NCI-H2081 (cell line): ENCODE results near the gene C19orf25.
A peak's percentile ranks its signal among the peaks of the same experiment; 100 is the strongest.
"Not testable (repeated sequence)": the region's sequence is repeated elsewhere in the genome, so short reads cannot be mapped to it uniquely, and the experiment has no call there.

Source experiments
- DNase-seq, 2 experiments: peaks; one replicate each; lab custom pipeline; 2025; lab: John Stamatoyannopoulos, UW

Gene C19orf25

DNA sequence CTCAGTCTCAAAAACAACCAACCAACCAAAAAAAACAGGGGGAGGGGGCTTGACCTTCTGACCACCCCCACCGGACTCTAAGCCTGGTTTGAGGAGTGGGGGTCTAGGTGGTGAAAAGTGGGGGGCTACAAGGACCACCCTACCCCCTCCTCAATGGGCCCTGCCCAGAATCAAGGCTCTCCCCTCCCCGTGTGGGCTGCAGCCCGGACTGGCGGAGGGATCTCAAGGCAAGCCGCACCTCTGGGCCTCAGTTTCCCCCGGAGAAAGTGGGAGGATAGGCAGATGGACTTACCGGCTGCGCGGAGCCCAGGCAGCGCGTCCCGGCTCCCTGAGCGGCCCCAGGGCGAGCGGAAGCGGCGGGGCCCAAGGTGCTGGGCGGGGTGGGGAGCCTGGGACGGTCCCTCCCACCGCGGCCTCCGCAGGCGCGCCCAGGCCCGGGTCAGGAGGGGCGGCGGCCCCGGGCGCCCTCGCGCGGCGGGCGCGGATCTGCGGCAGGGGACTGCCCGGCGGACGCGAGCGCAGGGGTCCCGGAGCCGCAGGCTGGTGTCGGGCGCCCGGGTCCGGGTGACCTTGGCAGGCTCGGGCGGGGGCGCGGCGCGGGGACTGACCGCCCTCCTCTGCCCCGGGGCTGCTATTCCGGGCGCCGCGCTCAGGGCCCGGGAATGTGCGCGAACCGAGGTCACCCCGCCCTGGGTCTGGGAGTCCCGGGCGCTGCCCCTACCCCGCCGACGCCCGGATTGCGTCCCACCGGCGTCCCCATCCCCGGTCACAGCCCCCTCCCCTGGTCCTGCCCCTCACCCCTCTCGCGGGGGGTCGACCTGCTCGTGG lies 33.9 kb upstream of the C19orf25 start, which contains the start of gene ADAMTSL5:
ADAMTSL5 (minus strand) TSS at position 349 of the 828 bp plus-strand sequence. CDS start 2,076 bp downstream, outside the sequence.
- no peak for DNase-seq

DNA sequence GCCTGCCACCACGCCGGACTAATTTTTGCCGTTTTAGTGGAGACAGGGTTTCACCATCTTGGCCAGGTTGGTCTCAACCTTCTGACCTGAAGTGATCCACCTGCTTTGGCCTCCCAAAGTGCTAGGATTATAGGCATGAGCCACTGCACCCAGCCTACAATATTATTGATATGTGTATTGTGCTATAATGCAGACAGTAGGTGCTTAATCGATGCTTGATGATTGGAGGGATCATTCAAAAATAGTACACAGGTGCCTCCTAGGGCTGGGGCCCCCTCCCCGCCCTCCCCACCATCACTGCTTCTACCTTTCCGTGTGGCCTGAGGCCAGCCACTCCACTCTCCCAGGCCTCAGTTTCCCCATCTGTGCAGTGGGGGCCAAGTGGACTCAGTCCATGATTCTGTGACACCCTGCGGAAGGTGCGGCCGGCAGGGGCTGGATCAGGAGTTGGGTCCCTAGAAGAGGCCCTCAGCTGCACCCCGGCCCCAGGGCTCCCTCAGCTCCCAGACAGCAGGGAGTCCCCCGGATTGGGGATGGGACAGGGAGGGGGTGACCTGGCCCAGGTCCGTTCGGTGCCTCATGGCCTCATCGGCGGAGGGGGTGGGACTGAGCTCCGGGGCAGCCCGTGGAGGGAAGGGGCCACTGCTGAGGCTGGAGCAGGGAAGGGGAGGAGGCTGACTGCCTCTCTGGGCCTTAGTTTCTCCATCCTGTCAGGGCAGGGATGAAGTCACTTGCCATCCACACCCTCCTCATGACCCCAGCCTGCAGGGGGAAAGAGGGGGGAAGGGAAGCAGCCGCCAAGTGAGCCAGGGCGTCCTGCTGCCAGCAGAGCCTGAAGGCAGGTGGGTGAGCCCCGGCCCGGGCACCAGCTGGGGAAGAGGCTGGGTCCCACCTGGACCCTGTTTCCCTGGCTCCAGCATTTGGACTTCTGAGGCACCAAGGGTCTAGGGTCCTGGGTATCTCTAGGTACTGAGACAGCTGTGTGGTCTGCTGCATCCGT lies 32.6 kb upstream of the C19orf25 start:
- no peak for DNase-seq

DNA sequence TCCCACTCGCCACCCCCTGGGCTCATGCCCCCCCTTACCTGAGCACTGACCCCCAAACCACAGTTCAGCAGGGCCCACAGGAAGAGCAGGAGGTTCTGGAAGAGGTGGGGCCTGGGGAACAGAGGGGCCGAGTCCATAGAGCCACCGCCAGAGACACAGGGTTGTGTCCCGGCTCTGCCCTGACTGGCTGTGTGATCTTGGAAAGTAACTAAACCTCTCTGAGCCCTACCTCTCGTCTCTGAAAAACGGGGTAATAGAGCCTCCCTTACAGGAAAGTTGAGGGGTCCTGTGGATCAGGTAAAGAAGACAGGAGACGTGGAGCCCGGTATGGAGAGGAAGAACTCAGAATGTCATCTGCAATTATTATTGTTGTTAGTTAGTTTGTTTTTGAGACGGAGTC lies 31.8 kb upstream of the C19orf25 start:
- no peak for DNase-seq

DNA sequence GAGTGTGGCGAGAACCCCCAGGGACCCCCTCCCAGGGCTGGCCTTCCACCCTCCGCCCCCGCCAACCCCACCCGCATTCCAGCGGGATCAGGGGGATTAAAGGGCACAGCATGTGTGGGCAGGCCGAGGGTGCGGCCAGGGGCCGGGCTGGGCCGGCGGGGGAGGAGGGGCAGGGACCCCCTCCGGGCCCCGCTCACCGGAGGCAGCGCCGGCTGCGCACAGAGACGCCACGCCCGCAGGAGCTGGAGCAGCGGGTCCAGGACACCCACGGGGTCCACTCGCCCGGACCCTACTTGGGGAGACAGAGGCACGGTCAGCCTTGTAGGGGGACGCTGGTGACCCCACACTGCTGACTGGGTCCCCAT lies 31.4 kb upstream of the C19orf25 start:
- no peak for DNase-seq

DNA sequence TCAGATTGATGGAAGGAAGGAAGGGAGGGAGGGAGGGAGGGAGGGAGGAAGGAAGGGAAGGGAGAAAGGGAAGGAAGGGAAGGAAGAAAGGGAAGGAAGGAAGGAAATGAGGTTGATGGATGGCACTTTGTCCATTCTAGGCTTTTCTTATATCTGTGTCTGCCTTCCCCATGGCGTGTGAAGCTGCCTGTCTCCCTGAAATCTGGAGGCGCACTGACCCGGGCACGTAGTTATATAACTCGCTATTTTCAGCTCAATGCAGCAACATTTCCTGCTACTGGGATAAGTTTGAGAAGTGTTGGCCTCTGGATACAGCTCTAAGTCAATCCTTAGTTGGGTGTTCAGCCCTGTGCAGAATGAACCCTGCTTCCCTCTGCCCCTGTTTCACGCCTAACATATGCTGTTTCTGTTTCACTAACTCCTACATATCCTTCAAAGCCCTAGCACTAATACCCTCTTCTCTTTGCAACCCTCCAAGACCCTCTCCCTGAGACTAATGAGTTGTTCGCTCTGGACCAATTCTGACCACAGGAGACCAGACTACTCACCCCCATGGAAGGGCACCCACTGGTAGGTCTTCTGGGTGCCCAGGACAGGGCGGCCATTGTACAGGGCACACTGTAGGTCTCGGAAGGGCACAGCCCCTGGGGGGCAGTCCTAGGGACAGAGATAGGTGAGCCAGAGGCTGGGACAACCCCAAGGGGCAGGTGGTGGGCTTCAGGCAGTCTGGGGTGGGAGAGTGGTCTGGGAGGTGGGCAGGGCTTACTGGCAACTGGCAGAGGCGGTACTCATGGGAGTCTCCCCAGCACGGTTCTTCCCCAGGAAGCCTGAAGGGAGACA lies 30.8 kb upstream of the C19orf25 start:
- no peak for DNase-seq

DNA sequence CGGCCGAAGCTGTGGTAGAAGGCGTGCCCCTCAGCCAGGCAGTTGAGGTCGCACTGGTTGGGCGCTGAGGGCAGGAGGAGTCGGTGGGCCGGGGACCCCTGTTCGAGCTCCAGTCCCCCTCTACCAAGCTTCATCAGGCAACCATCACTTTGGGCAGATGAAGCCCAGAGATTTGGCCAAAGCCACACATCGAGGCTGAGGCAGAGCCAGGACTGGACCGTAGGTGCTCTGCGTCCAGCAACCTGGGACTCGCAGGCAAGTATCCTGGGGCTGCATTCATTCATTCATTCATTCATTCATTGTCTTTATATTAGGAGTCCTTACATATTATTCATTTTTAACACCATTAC lies 29.5 kb upstream of the C19orf25 start:
- DNase-seq: no peak

DNA sequence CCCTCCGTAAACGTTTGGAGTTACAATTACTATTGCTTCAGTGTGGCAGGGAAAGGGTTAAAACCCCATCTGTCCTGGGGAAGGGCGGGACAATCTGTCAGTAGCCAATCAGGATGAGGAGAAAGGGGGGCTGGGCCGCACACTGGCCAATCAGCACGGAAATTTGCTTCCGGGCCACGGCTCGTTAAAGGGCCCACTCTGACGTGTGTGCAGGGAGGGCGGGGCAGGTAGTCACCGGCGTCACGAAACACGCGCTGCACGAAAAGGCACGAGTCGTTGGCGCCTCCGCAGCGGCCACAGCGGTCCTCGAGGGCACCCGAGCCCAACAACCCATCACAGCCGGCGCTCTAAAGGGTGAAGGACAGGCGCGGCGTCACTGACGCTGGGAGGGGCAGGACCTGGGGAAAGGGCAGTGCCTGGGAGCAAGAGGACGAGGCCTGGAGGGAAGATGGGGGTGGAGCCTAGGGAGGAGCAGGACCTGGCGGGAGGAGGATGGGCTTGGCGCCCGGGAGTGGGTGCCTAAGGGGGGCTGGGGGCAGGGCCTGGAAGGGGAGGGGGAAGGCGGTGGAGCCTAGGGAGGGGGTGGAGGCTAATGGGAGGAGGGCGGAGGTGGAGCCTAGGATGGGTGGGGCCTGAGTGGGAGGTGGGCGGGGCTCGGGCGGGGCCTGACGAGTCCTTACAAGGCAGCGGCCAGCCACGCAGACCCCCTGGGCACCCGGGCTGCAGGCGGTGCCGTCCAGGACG lies 28.9 kb upstream of the C19orf25 start:
- DNase-seq: peak; percentile 91 to 93

DNA sequence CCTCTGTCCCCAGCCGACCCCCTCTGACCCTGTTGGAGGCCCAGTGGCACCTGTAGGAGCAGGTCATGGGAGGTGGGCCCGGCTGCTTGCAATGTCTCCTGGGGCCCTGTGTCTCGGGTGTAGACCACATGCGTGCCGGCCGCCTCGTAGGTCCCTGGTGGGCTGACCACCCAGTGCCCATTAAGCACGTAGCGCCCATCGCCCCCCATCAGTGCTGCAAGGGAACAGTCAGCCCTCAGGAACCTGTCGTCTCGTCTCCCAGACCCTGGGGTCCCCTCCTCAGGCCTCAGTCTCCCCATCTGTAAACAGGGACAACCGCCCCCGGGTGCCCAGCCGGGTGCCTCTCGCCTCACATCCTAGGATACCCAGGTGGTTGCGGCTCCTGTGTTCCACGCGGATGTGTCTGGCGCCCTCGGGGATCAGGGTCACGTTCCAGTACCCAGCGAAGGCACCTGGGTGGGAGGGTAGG lies 28.2 kb upstream of the C19orf25 start:
- no peak for DNase-seq

DNA sequence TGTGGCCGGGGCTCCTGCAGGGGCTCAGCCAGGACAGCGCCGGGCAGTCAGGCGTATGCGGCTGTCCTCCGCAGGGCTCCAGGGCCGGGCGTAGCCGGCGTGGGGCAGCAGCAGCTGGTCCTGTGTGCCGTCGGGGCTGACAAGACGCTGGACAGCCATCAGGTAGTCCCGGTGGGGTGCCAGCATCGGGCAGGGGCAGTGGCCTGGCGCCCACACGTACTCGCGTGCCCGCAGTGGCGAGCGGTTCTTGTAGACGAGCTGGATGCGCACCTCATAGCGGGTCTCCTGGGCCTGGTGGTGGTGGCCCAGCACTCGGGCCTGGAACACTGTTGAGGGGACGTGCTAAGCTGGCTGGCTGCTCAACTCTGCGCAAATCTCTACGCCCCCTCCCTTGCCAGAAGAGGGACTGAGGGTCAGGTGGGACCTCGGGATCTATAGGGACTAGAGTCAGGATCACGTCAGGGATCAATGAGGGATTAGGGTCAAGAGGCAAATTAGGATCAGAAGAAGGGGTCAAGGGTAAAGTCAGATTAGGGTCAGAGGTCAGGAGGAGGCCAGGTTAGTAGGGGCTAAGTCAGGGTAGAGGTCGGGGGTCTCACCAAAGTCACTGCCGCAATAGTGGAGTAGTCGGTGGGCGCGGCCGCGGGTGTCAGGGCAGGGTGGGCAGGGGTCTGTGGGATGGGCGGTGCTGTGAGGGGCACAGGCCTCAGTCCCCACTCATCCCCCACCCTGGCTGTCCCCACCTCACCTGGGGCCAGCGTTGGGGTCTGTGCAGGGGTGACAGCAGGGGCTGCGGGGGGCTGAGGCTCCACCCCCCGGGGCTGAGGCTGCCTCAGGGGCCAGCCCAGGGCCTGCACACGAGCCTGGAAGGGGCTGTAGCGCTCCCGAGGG lies 27.2 kb upstream of the C19orf25 start:
- no peak for DNase-seq

DNA sequence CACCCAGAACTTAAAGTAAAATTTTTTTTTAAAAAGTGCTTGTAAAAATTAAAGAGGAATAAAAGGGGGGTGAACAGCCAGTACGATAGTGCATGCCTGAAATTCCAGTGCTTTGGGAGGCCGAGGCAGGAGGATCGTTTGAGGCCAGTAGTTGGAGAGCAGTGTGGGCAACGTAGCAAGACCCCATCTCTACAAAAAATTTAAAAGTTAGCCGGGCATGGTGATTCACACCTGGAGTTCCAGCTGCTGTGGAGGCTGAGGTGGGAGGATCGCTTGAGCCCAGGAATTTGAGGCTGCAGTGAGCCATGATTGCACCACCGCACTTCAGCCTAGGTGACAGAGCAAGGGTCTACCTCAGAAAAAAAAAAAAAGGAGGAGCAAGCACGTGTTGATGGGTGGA lies 26.0 kb upstream of the C19orf25 start:
- DNase-seq: no peak

DNA sequence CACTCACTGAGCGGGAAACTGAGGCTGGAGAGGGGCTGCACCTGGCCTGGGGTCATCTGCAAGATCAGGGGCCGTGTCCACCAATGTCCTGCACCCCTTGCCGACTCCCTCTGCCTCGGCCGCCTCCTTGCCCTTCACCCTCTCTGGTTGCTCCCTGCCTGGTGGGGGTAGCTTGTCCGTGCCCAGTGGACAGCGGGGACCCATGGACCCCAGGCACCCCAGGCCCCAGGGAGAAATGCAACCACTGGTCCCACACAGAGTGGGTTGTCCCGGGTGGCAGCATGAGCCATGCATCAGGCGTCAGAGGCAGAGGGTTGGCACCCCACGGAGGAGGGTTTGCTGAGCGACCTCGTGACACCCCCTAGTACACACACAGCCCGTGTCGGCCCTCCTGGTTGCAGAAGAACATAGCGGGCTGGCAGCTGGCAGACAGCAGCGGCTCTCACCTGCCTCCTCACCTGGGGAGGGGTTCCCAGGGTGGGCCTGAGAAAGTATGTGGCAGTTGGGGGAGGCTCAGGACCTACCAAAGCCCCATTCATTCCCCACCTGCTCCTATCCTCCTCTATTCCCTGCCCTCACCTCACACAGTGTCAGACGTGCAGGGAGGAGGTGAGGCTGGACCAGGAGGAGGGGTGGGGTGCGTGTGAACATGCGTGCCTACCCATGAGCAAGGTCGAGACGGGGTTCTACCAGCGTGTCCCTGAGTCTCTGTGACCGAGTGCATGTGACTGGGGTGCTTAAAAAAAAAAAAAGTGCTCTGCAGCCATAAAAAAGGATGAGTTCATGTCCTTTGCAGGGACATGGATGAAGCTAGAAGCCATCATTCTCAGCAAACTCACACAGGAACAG lies 25.1 kb upstream of the C19orf25 start:
- DNase-seq: no peak

DNA sequence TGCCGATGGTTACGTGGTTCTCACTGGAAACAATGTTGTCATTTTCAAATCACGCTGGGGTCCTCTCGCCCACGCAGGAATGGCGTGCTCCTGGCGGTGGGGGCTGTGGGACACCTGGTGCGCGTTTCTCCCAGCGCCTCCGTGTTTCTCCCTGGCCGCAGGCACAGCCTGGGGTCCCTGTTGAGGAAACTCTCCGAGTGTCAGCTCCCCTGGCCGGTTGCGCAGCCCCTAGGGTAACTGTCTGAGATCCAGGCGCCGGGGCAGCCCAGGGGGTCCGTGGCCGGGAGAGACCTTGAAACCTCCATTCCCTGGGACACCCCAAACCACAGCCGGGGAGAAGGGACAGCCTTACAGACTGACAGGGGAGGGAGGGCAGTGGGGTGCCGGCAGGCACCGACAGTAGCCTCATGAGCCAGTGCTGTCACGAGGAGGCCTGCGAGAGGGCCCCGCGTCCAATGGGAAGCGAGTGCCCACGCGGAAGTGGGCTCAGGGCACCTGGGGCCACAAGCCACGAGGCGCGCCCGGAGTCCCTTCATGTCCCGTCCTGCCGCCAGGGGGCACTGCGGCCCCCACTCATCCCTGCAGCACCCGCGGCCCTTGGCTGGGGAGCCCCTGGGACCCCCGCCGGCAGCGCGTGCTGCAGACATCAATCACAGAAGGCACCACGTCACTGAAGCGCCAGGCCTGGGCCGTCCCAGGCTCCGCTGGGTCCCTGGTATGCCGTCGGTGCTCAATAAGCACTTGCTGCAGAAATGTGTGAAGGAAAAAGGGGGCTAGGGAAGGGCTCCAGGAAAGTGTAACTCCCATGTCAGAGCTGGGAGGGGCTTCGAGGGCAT lies 24.3 kb upstream of the C19orf25 start:
- DNase-seq: no peak

DNA sequence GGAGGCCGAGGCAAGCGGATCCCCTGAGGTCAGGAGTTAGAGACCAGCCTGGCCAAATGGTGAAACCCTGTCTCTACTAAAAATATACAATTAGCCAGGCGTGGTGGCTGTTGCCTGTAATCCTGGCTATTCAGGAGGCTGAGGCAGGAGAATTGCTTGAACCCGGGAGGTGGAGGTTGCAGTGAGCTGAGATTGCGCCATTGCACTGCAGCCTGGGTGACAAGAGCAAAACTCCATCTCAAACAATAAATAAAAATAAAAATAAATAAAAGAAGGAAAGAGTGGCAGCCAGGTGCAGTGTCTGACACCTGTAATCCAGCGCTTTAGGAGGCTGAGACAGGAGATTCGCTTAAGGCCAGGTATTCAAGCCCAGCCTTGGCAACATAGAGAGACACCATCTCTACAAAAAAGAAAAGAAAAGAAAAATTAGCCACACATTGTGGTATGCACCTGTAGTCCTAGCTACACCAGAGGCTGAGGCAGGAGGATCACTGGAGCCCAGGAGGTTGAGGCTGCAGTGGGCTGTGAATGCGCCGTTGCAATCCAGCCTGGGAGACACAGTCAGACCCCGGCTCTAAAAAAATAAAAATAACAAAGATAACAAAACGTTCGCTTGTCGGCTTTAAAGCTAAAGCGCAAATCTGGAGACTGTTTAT lies 23.5 kb upstream of the C19orf25 start:
- DNase-seq: no peak

DNA sequence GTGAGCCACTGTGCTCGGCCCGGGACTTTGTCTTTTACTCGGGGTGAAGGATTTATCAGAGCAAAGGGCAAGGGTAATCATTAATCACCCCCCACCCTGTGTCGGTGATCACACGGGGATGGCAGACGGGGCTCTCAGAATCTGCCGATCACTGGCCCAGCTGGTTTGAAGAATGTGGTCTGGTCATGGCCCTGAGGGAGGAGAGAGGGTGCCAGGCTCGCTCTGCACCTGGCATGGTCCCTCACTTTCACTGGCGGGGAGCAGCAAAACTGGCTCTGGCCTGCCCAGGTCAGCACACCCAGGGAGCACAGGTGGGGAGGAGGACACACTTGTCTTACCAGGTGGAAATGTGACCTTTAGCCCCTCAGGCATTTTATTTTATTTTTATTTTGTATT lies 22.2 kb upstream of the C19orf25 start:
- no peak for DNase-seq

DNA sequence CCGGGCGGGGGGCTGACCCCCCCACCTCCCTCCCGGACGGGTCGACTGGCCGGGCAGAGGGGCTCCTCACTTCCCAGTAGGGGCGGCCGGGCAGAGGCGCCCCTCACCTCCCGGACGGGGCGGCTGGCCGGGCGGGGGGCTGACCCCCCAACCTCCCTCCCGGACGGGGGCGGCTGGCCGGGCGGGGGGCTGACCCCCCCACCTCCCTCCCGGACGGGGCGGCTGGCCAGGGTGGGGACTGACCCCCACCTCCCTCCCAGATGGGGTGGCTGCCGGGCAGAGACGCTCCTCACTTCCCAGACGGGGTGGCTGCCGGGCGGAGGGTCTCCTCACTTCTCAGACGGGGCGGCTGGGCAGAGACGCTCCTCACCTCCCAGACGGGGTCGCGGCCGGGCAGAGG lies 20.2 kb upstream of the C19orf25 start:
- not testable (repeated sequence) for DNase-seq

DNA sequence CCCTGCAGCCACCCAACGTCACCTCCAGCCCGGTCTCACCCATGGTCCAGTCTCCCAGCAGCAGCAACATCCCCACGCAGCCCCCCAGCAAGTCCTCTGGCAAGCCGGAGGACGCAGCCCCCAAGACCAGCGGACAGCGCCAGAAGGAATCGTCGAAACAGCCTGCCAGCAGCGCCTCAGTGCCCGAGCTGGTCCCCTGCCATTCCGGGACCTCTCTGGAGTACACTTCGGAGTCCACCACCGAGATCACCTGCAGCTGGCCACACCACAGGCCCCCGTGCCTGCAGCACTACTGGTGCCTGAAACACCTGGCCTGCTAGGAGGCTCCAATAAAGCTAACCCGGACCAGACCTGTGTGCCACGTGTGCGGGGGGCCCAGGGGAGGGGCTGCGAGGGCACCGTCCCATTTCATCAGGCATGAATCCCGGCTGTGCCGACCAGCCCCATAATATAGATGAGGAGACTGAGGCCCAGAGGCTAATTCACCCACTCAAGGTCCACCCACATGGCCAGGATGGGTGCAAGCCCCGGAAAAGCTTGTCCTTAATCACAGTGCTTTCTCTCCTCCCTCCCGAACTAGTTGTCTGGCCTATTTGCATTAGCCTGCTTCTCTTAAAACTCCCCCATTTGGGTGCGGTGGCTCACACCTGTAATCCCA lies 18.7 kb upstream of the C19orf25 start:
- no peak for DNase-seq
